GM12872 (cell line): Measurements from ENCODE around the gene RBMS1.

Experiments used
- TF ChIP-seq, protein P1 (sequence below): IDR thresholded peaks from 3 replicates; pipeline ENCODE4 v1.5.1; 2011; ENCODE audit warnings: low read depth, mild to moderate bottlenecking, low read length, moderate library complexity; ENCODE audit not compliant: insufficient read depth

RBMS1 gene, protein sequence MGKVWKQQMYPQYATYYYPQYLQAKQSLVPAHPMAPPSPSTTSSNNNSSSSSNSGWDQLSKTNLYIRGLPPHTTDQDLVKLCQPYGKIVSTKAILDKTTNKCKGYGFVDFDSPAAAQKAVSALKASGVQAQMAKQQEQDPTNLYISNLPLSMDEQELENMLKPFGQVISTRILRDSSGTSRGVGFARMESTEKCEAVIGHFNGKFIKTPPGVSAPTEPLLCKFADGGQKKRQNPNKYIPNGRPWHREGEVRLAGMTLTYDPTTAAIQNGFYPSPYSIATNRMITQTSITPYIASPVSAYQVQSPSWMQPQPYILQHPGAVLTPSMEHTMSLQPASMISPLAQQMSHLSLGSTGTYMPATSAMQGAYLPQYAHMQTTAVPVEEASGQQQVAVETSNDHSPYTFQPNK

DNA sequence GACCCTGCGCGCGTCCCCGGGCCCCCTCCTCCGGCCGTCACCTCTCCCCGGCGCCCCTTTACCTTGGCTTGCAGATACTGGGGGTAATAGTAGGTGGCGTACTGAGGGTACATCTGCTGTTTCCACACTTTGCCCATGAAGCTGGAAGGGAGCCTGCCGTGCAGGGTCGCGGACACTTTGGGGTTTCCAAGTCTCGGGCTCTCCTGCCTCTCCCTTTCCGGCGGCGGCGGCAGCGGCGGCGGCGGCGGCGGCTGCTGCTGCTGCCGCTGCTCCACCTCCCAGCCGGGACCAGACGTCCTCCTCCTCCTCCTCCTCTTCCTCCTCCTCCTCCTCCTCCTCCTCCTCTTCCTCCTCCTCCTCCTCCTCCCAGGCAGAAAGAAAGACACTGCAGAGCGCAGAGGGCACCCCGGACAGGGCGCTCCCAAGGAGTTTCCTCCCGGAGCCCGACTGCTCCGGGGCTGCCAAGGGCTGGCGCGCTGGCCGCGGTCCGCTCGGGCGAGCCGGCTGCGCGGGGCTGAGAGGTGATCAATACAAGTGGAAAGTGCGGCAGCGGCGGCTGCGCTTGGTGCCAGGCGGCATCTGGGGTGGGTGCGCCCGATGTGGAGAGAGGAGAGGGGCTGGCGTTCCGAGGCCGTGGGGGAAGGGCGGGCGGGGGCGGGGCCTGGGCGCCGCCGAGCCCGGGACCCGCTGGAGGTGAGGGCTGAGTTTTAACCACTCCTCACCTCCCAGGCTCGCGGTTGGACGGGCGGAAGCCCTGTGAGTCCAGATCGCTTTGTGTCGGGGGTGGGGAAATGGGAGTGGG, at the start of gene RBMS1:
Gene RBMS1, minus strand, starts transcription at position 581 of the 802 bp plus-strand sequence. Its CDS starts 444 bp downstream, at position 137.
- TF ChIP-seq, protein P1, sequence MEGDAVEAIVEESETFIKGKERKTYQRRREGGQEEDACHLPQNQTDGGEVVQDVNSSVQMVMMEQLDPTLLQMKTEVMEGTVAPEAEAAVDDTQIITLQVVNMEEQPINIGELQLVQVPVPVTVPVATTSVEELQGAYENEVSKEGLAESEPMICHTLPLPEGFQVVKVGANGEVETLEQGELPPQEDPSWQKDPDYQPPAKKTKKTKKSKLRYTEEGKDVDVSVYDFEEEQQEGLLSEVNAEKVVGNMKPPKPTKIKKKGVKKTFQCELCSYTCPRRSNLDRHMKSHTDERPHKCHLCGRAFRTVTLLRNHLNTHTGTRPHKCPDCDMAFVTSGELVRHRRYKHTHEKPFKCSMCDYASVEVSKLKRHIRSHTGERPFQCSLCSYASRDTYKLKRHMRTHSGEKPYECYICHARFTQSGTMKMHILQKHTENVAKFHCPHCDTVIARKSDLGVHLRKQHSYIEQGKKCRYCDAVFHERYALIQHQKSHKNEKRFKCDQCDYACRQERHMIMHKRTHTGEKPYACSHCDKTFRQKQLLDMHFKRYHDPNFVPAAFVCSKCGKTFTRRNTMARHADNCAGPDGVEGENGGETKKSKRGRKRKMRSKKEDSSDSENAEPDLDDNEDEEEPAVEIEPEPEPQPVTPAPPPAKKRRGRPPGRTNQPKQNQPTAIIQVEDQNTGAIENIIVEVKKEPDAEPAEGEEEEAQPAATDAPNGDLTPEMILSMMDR = no peak

DNA sequence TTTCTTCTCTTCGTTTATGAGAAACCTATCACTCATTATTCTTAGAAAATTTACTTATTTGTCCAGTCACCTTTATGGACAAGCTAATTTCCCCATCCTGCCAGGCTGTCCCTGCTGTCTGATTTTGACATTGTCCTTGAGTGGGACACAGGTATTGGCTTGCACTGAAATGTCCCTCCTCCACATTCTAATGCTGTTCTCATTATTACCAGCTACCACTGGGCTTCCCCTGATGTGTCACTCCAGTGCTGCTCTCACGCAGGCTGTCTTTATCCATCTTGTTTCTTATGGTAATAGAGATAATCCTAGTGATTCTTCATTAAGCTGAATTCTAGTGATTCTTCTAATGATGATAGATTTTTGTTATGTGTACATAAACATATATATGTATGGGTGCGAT, 48.1 kb upstream of the RBMS1 start:
- TF ChIP-seq, protein P1 = no peak

DNA sequence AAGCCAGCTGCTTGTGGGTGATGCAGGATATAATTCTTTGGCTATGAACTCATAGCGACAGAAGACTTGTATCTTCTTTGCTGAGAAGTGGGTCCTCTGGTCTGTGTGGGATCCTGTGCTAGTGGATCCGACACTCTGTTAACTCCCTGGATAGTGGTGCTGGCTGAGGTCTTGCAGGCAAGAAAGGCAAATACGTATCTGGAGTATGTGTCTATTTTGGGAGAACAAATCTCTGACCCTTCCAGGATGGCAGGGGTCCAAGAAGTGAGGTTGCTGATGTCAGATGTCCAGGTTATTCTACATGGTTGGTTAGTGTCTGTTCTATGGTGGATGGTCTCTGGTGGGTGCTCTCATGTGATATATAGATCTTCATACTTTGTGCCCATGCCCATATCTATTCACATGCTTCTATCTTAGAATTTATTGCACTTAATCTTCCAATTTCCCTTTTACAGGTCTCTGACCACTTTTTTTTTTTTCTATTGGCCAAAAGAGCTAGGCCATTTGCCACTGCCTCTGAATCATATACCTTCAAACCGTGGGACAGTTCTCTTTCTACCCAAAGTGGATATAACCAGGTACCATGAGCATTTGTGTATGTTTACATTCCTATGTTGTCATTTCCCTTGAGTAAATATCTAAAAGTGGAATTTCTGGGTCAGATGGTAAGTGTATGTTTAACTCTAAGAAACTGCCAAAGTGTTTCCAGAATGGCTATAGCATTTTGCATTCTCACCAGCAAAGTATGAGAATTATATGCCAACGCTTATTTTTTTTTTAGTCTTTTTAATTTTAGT, 45.1 kb upstream of the RBMS1 start:
- TF ChIP-seq, protein P1 = no peak

DNA sequence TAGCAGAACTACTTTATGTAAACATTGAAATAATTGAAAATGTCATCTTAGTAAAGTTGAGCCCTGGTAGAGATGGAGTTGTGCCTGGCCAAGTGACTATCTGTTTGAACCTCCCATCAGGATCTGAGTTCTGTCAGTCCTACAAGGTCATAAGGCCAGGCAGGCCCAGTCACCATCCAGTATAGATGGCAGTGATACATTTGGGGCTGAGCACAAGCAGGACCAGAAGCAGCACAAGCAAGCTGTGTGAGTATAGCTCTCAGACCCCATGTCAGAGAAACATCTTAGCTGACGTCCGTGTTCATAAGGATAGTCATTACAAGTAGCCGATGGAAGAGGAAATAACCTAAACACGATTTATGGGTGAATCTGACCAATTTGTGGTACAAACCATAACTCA, 44.5 kb upstream of the RBMS1 start:
- TF ChIP-seq, protein P1 = no peak

DNA sequence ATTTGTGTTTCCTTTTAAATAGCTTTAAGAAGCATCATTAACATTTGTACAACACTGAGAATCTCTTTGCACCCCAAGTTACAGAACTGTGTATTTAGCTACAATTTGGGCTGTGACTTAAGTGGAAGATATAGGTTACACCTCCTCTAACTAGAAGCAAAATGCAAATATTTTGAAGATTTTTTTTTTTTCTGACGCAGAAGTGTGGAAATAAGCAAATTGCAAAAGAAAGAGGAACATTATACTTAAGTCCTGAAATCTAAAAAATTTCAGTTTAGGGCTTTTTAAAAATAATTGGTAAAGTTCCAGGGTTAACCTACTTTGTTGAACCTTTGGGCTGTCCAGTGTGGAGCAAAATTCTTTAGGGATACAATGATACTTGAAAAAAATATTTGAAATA, 41.4 kb upstream of the RBMS1 start:
- TF ChIP-seq, protein P1 = no peak

DNA sequence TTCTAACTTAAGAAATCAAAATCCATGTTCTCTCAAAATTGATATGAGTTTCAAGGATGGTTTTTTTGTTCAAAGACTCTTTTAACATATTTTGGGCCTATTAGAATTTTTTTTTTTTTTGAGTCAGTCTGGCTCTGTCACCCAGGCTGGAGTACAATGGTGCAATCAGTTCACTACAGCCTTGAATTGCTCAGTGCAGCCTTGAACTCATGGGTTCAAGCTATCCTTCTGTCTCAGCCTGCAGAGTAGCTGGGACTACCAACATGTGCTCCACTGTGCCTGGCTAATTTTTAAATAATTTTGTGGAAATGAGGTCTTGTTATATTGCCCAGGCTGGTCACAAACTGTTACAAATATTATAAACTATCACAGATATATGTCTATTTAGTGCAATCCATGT, 40.6 kb upstream of the RBMS1 start:
- TF ChIP-seq, protein P1 = no peak

DNA sequence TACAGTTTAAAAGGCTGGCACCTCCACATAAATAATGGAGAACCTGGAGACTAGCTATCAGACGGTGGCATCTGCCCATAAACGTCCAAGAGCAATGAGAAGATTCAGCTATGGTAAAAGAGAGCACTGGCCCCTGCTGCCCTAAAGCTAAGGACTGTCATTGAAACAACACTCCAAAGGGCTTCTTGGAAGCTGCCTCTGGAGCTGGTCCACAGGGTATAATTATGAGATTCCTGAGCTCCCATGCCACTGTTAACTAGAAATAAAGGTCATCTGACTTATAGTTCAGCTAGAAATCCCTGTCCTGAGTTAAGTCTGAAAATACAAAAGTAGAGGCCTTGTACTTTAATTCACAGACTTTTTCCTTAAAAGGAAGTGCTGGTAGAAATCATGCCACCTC, 39.9 kb upstream of the RBMS1 start:
- TF ChIP-seq, protein P1 = no peak
